Stomach (tissue), 9 donors: ENCODE measurements around the gene ANKRD39. TPM values are rescaled to one million over a fixed set of nuclear protein-coding genes. Genes with fewer than 3 reads are reported as not detected.
A peak's percentile ranks its signal among the peaks of the same experiment; 100 is the strongest.

ENCODE experiments used
- DNase-seq, 2 donors: peaks; one replicate each; pipeline versions ENCODE4 v3.0.0 to v3.0.0-alpha.2; 2013 to 2019
- H3K27ac ChIP-seq, 5 donors: fragments of 200-600 bp in 4 of 5; sonication (generic) in 4 of 5; one replicate each; pipeline ENCODE4 v1.5.1; 2013 to 2019; ENCODE audit warnings: mild to moderate bottlenecking in 1 of 5, moderate library complexity in 1 of 5
- H3K27me3 ChIP-seq, 3 donors: fragments of 200-600 bp; sonication (generic); one replicate each; pipeline ENCODE4 v1.5.1; 2017 to 2019; ENCODE audit warnings: mixed run types in 1 of 3
- H3K36me3 ChIP-seq, 4 donors: fragments of 200-600 bp; sonication (generic); 1 replicate in 3 of 4; 2 replicates in 1 of 4; pipeline ENCODE4 v1.5.1; 2016 to 2019
- H3K4me1 ChIP-seq, 4 donors: fragments of 200-600 bp; sonication (generic); one replicate each; pipeline ENCODE4 v1.5.1; 2016 to 2019
- H3K4me3 ChIP-seq, 4 donors: fragments of 200-600 bp; sonication (generic) in 3 of 4; one replicate each; pipeline ENCODE4 v1.5.1; 2016 to 2019; ENCODE audit warnings: mild to moderate bottlenecking in 1 of 4
- H3K9me3 ChIP-seq, 4 donors: fragments of 200-600 bp; sonication (generic); one replicate each; pipeline ENCODE4 v1.5.1; 2016 to 2019
- CTCF ChIP-seq, 7 experiments: fragments of 450-650 bp in 4 of 7; fragments of 200-600 bp in 3 of 7; sonication (generic) in 3 of 7; IDR thresholded peaks; one replicate each; pipeline ENCODE4 v1.5.1; 2016 to 2019; ENCODE audit warnings: antibody characterized with exemption in 7 of 7, control low read depth in 2 of 7, mild to moderate bottlenecking in 1 of 7
- EP300 ChIP-seq: sonication (generic); formaldehyde crosslinking; IDR thresholded peaks from one replicate; pipeline ENCODE4 v1.6.1; 2017; ENCODE audit warnings: antibody characterized with exemption
- POLR2A ChIP-seq, 4 donors: fragments of 450-650 bp; IDR thresholded peaks; one replicate each; pipeline ENCODE4 v1.6.1; 2016; ENCODE audit warnings: antibody characterized with exemption in 4 of 4, control low read depth in 2 of 4, mild to moderate bottlenecking in 1 of 4, moderate library complexity in 1 of 4
- POLR2AphosphoS5 ChIP-seq, 3 donors: sonication (generic); formaldehyde crosslinking; IDR thresholded peaks; one replicate each; pipeline ENCODE4 v1.6.1; 2016; ENCODE audit warnings: antibody characterized with exemption in 3 of 3
- WGBS, 5 donors: extraction: QIAGEN DNeasy Blood & Tissue Kit in 3 of 5; methylation state at CpG; one replicate each; pipeline versions ENCODE4 v1.1.5 to v1.1.7; 2013 to 2018; 5-methylcytosine and 5-hydroxymethylcytosine counted together
- intact Hi-C: fragments of 100-400 bp; cut with DNase I; formaldehyde crosslinking; loops from one replicate; pipeline ENCODE4 v1.15.1; 2023; ENCODE audit warnings: low total_unique reads
- polyA plus RNA-seq, 3 donors: library from polyadenylated mRNA; stranded (reverse); fragments of 200-250 nt; gene quantifications; one replicate each; pipeline ENCODE4 v1.2.3, GENCODE V29; 2013
- total RNA-seq, 5 donors: library from RNA; depleted of rRNA; stranded (reverse); fragments of >200 nt; gene quantifications; one replicate each; pipeline versions ENCODE4 v1.1.0 to v1.2.3, GENCODE V29; 2014 to 2016
- donor health status: healthy with polysubstance abuse.
- donor health status: Bipolar disorder and iron deficiency.
- donor health status: healthy.

Gene ANKRD39
- total and polyA plus RNA-seq, 8 donors = 2.8 to 32.1 (median 12.8) TPM

- no peak overlapping the region for H3K27ac ChIP-seq
- no peaks in the 10 kb centered on the region for H3K27me3 ChIP-seq
- WGBS, 5 donors = 79 to 89% (median 83%) methylated on average over 7 to 8 of the region's 8 CpGs
- intact Hi-C loops = no loop called here
- H3K36me3 ChIP-seq = no peaks in the 10 kb centered on the region
- H3K4me3 ChIP-seq = no peak overlapping the region
- no peaks in the 10 kb centered on the region for H3K9me3 ChIP-seq
- TF ChIP-seq POLR2A (IDR thresholded peaks at IDR 0.05) (no peak), EP300 (no peak)
- H3K4me1 ChIP-seq = peaks cover 6 to 22% (median 15%) of the 10 kb centered on the region in 4 donors
- no peak for DNase-seq
These were observed 40.3 kb upstream of the ANKRD39 start for GRCh38 chr2:96898135-96898505.

GRCh38 chr2:96897491-96898134 is 39.8 kb upstream of the ANKRD39 start:
- H3K4me1 ChIP-seq = peaks cover 6 to 22% (median 15%) of the 10 kb centered on the region in 4 donors
- 66 to 71% (median 69%) methylated on average over 11 of the region's 11 CpGs for WGBS, 5 donors
- no peak for DNase-seq
- H3K27me3 ChIP-seq = no peaks in the 10 kb centered on the region
- no peaks in the 10 kb centered on the region for H3K9me3 ChIP-seq
- TF ChIP-seq POLR2AphosphoS5 (IDR thresholded peaks at IDR 0.05) = no peak
- TF ChIP-seq POLR2A (IDR thresholded peaks at IDR 0.05) = no peak
- no peak for TF ChIP-seq CTCF (IDR thresholded peaks at IDR 0.05)
- TF ChIP-seq EP300 = no peak
- H3K27ac ChIP-seq = no peak overlapping the region
- no peaks in the 10 kb centered on the region for H3K36me3 ChIP-seq
- intact Hi-C loops = no loop called here
- H3K4me3 ChIP-seq = no peak overlapping the region

- Histone ChIP-seq H3K4me3 (no peak overlapping the region), H3K4me1 (peaks cover 15 to 33% (median 26%) of the 10 kb centered on the region in 4 donors), H3K36me3 (no peaks in the 10 kb centered on the region), H3K9me3 (no peaks in the 10 kb centered on the region), H3K27ac (peak overlapping the region in 2 of 5 donors; percentile 5 to 17), H3K27me3 (no peaks in the 10 kb centered on the region)
- DNase-seq = peak in 1 of 2 donors; percentile 77
- no peak for TF ChIP-seq POLR2A (IDR thresholded peaks at IDR 0.05)
- TF ChIP-seq EP300 = no peak
- TF ChIP-seq POLR2AphosphoS5 (IDR thresholded peaks at IDR 0.05) = no peak
- TF ChIP-seq CTCF (IDR thresholded peaks at IDR 0.05) = no peak
- intact Hi-C loops = no loop called here
- 61 to 74% (median 65%) methylated on average over 16 to 18 of the region's 18 CpGs for WGBS, 5 donors
These were observed 38.2 kb upstream of the ANKRD39 start for GRCh38 chr2:96895746-96896651.

- no peak for TF ChIP-seq CTCF (IDR thresholded peaks at IDR 0.05)
- TF ChIP-seq POLR2AphosphoS5 (IDR thresholded peaks at IDR 0.05) = no peak
- no peak for TF ChIP-seq EP300
- no peak for TF ChIP-seq POLR2A (IDR thresholded peaks at IDR 0.05)
- peak overlapping the region in 1 of 5 donors; percentile 17 for H3K27ac ChIP-seq
- H3K9me3 ChIP-seq = no peaks in the 10 kb centered on the region
- DNase-seq = no peak
- H3K4me1 ChIP-seq = peaks cover 22 to 41% (median 32%) of the 10 kb centered on the region in 4 donors
- no peak overlapping the region for H3K4me3 ChIP-seq
- 60 to 73% (median 64%) methylated on average over 9 to 10 of the region's 10 CpGs for WGBS, 5 donors
- intact Hi-C loops = no loop called here
- no peaks in the 10 kb centered on the region for H3K27me3 ChIP-seq
- H3K36me3 ChIP-seq = no peaks in the 10 kb centered on the region
These were observed 37.4 kb upstream of the ANKRD39 start for GRCh38 chr2:96895032-96895745.
